Panc1 (cell line): ENCODE measurements around the gene SFN. TPM values are rescaled to one million over a fixed set of nuclear protein-coding genes. Genes with fewer than 3 reads are reported as not detected.
A peak's percentile ranks its signal among the peaks of the same experiment; 100 is the strongest.

Experiments
- ATAC-seq: fragments of 200-7000 bp; cut with Tn5 transposase; 2 replicates; pipeline ENCODE4 v1.9.1; 2020; ENCODE audit warnings: mild to moderate bottlenecking, moderate library complexity
- BruUV-seq: library from RNA; stranded (reverse); fragments of 400-500 nt; replicated peaks from 2 replicates; lab custom pipeline; 2021; lab: Mats Ljungman, UMichigan
- CTCF ChIA-PET: fragments of 300-600 bp; sonication (Branson Sonifier 250); formaldehyde crosslinking; loops from one replicate; lab custom pipeline; 2022; ENCODE audit warnings: antibody characterized with exemption; lab: Charles Lee
- POLR2A ChIA-PET: fragments of 300-600 bp; sonication (Branson Sonifier 250); formaldehyde crosslinking; loops from one replicate; lab custom pipeline; 2022; ENCODE audit warnings: antibody characterized with exemption; lab: Charles Lee
- DNase-seq: peaks from one replicate; pipeline ENCODE4 v3.0.0-alpha.2; 2010; ENCODE audit warnings: low read depth, low spot score
- H3K27ac ChIP-seq: 2 replicates; pipeline ENCODE4 v1.5.1; 2011; ENCODE audit warnings: mild to moderate bottlenecking, low read length, inconsistent platforms
- H3K27me3 ChIP-seq: fragments of 200-500 bp; sonication (Bioruptor generic); 2 replicates; pipeline ENCODE4 v1.6.0; 2014; ENCODE audit warnings: low read length, inconsistent platforms; ENCODE audit not compliant: control insufficient read depth, insufficient read depth
- H3K36me3 ChIP-seq: fragments of 200-500 bp; sonication (Bioruptor generic); 2 replicates; pipeline ENCODE4 v1.5.1; 2014; ENCODE audit warnings: inconsistent platforms, mild to moderate bottlenecking, low read length, moderate library complexity; ENCODE audit not compliant: control insufficient read depth, insufficient read depth
- H3K4me1 ChIP-seq: 2 replicates; pipeline ENCODE4 v1.5.1; 2011; ENCODE audit warnings: inconsistent platforms, mild to moderate bottlenecking, low read length, moderate library complexity; ENCODE audit not compliant: control insufficient read depth, insufficient read depth
- H3K4me3 ChIP-seq, 2 experiments: 2 replicates each; pipeline ENCODE4 v1.5.1; 2011 to 2012; ENCODE audit warnings: low read depth in 2 of 2, low read length in 2 of 2, mild to moderate bottlenecking in 2 of 2, inconsistent platforms in 1 of 2, moderate library complexity in 1 of 2
- H3K9me3 ChIP-seq: fragments of 200-500 bp; sonication (Bioruptor generic); 2 replicates; pipeline ENCODE4 v1.5.1; 2014; ENCODE audit warnings: low read depth, mild to moderate bottlenecking, inconsistent platforms, low read length, moderate library complexity; ENCODE audit not compliant: control insufficient read depth, insufficient read depth
- POLR2AphosphoS5 ChIP-seq: IDR thresholded peaks from 2 replicates; pipeline ENCODE4 v1.6.1; 2012; ENCODE audit warnings: mild to moderate bottlenecking, low read depth, low read length, moderate library complexity
- SIN3A ChIP-seq: IDR thresholded peaks from 2 replicates; pipeline ENCODE4 v1.6.1; 2012; ENCODE audit warnings: low read depth, mild to moderate bottlenecking, low read length, moderate library complexity, borderline replicate concordance; ENCODE audit not compliant: insufficient read depth
- TCF7L2 ChIP-seq: IDR thresholded peaks from 2 replicates; pipeline ENCODE4 v1.6.1; 2011; ENCODE audit warnings: mild to moderate bottlenecking, low read depth, low read length, inconsistent platforms
- in situ Hi-C: cut with HindIII; loops from 2 replicates; pipeline ENCODE4 v1.10.0; 2016; ENCODE audit warnings: low sequenced_read_pairs, low pct_unique_long_range_greater_than_20kb
- intact Hi-C: fragments of 100-400 bp; cut with micrococcal nuclease; formaldehyde crosslinking; loops from one replicate; pipeline ENCODE4 v1.10.0; 2022; ENCODE audit not compliant: unreplicated experiment
- total RNA-seq: library from RNA; stranded (reverse); gene quantifications from one replicate; pipeline ENCODE4 v1.2.1, GENCODE V29; 2021; ENCODE audit not compliant: unreplicated experiment
- TF ChIP-seq, protein P1 (sequence below): fragments of 450-650 bp; IDR thresholded peaks from 2 replicates; pipeline ENCODE4 v1.5.1; 2017; ENCODE audit warnings: mild to moderate bottlenecking
- TF ChIP-seq, protein P2 (sequence below), 2 experiments: IDR thresholded peaks; 2 replicates each; pipeline ENCODE4 v1.6.1; 2011 to 2012; ENCODE audit warnings: low read depth in 2 of 2, control low read depth in 1 of 2, low read length in 1 of 2, mild to moderate bottlenecking in 1 of 2, moderate library complexity in 1 of 2; ENCODE audit not compliant: insufficient read depth in 1 of 2

SFN gene
- total RNA-seq, 1 experiment from 2014 or later = 188 TPM

DNA sequence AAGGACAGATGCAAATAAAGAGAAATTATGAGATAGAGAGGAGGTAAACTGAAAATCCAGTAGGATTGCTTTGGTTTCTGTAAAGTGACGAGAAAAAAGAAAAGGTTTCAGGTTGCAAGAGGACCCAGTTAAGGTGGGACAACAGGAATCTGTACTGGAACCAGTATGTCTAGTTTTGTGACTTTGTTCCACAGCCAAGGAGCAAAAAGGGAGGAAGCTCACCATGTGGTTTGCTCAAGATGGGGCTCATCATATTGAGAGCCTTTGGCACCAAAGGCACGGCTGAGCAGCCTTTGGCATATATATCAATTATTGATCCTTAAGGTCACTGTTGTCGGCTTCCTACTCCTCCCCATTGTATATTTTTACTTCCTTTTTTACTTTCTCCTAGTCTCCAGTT, 38.2 kb upstream of the SFN start:
- peaks cover 14% of the 10 kb centered on the region for H3K4me1 ChIP-seq
- BruUV-seq = no TSS peak
- no peak for TF ChIP-seq TCF7L2
- TF ChIP-seq, protein P1, sequence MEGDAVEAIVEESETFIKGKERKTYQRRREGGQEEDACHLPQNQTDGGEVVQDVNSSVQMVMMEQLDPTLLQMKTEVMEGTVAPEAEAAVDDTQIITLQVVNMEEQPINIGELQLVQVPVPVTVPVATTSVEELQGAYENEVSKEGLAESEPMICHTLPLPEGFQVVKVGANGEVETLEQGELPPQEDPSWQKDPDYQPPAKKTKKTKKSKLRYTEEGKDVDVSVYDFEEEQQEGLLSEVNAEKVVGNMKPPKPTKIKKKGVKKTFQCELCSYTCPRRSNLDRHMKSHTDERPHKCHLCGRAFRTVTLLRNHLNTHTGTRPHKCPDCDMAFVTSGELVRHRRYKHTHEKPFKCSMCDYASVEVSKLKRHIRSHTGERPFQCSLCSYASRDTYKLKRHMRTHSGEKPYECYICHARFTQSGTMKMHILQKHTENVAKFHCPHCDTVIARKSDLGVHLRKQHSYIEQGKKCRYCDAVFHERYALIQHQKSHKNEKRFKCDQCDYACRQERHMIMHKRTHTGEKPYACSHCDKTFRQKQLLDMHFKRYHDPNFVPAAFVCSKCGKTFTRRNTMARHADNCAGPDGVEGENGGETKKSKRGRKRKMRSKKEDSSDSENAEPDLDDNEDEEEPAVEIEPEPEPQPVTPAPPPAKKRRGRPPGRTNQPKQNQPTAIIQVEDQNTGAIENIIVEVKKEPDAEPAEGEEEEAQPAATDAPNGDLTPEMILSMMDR = no peak
- TF ChIP-seq, protein P2, sequence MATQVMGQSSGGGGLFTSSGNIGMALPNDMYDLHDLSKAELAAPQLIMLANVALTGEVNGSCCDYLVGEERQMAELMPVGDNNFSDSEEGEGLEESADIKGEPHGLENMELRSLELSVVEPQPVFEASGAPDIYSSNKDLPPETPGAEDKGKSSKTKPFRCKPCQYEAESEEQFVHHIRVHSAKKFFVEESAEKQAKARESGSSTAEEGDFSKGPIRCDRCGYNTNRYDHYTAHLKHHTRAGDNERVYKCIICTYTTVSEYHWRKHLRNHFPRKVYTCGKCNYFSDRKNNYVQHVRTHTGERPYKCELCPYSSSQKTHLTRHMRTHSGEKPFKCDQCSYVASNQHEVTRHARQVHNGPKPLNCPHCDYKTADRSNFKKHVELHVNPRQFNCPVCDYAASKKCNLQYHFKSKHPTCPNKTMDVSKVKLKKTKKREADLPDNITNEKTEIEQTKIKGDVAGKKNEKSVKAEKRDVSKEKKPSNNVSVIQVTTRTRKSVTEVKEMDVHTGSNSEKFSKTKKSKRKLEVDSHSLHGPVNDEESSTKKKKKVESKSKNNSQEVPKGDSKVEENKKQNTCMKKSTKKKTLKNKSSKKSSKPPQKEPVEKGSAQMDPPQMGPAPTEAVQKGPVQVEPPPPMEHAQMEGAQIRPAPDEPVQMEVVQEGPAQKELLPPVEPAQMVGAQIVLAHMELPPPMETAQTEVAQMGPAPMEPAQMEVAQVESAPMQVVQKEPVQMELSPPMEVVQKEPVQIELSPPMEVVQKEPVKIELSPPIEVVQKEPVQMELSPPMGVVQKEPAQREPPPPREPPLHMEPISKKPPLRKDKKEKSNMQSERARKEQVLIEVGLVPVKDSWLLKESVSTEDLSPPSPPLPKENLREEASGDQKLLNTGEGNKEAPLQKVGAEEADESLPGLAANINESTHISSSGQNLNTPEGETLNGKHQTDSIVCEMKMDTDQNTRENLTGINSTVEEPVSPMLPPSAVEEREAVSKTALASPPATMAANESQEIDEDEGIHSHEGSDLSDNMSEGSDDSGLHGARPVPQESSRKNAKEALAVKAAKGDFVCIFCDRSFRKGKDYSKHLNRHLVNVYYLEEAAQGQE (IDR thresholded peaks at IDR 0.05; ENCODE audit: insufficient read depth in 1 of 2, low read depth in 2 of 2, low read length in 1 of 2) = no peak
- no peak for TF ChIP-seq SIN3A
- no peak for TF ChIP-seq POLR2AphosphoS5
- H3K27ac ChIP-seq = no peak overlapping the region
- no peak overlapping the region for H3K4me3 ChIP-seq
- ChIA-PET CTCF (no interaction called here), POLR2A (no interaction called here)
- no peak for ATAC-seq
- in situ Hi-C loops (no loop called here), intact Hi-C loops (no loop called here)
- H3K36me3 ChIP-seq = no peaks in the 10 kb centered on the region
- no peaks in the 10 kb centered on the region for H3K9me3 ChIP-seq
- no peak for DNase-seq
- H3K27me3 ChIP-seq = no peaks in the 10 kb centered on the region

DNA sequence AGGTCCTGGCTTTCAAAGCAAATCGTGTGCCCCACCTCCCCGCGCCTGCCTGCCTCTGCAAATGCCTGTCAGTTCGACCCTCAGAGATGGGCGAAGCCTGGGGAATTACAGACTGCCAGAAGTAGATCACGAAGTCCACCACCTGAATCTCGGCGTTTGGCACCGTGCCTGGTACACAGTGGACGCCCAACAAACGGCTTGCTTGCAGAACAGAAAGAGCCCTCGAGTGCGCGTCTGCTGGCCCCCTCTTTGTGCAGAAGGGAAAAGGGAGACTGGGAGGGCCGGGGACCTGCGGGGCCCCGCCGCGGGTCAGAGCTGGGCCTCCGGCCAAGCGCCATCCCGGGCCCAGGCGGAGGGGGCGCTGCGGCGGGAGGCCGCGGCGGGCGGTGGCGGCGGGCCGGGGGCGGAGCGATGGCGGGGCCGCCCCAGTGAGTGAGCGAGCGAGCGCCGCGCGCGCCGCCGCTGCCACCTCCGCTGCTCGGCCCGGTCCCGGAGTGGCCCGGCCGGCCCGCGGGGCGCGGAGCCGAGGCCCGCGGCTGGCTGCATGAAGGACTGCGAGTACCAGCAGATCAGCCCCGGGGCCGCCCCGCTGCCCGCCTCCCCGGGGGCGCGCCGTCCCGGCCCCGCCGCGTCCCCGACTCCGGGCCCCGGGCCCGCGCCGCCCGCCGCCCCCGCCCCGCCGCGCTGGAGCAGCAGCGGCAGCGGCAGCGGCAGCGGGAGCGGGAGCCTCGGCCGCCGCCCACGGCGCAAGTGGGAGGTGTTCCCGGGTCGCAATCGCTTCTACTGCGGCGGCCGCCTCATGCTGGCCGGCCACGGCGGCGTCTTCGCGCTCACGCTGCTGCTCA, 36.5 kb upstream of the SFN start, which contains the start of gene ZDHHC18:
ZDHHC18 (plus strand) TSS at position 428 of the 845 bp plus-strand sequence; CDS start at position 545, 117 bp downstream.
- Histone ChIP-seq H3K36me3 (no peaks in the 10 kb centered on the region), H3K4me1 (peaks cover 14% of the 10 kb centered on the region), H3K27ac (peak within 1 kb of the TSS; percentile 80), H3K27me3 (no peaks in the 10 kb centered on the region), H3K9me3 (no peaks in the 10 kb centered on the region), H3K4me3 (peak within 1 kb of the TSS; percentile 53 to 70)
- peak; percentile 95 for ATAC-seq
- ChIA-PET POLR2A (no interaction called here), CTCF (interaction anchor here (0.6 kb wide), 1 partner anchor 371 kb away, joined by 3 read pairs; no protein-coding TSS in a partner anchor)
- intact Hi-C loops (no loop called here), in situ Hi-C loops (no loop called here)
- TF ChIP-seq SIN3A = 0 out of 2 replicates have a peak, but pooled peaks have one; percentile 12
- TF ChIP-seq TCF7L2 = no peak
- TF ChIP-seq, protein P1 = peak; percentile 94
- TF ChIP-seq, protein P2 (IDR thresholded peaks at IDR 0.05; ENCODE audit: insufficient read depth in 1 of 2, low read depth in 2 of 2, low read length in 1 of 2) = no peak
- peak; percentile 32; the same call in 1 of the 2 replicates for TF ChIP-seq POLR2AphosphoS5
- no peak for DNase-seq
- no TSS peak for BruUV-seq
